HG02642 (cell line): ENCODE measurements around the gene PTPRG.
"Not testable (repeated sequence)": the region's sequence is repeated elsewhere in the genome, so short reads cannot be mapped to it uniquely, and the experiment has no call there.

Experiments used
- ATAC-seq: cut with Tn5 transposase; IDR thresholded peaks from one replicate; pipeline ENCODE4 v1.9.1; 2021; ENCODE audit warnings: mild to moderate bottlenecking; ENCODE audit not compliant: unreplicated experiment, poor library complexity

The PTPRG gene

GRCh38 chr3:61740494-61740893 lies 179.1 kb downstream of the PTPRG start:
- ATAC-seq: no peak

GRCh38 chr3:61741551-61741950 lies 180.2 kb downstream of the PTPRG start:
- ATAC-seq: no peak

GRCh38 chr3:61742006-61742405 lies 180.6 kb downstream of the PTPRG start:
- ATAC-seq: no peak

- ATAC-seq: no peak
These were observed 181.7 kb downstream of the PTPRG start for GRCh38 chr3:61743067-61743466.

- no peak for ATAC-seq
These were observed 182.4 kb downstream of the PTPRG start for GRCh38 chr3:61743686-61744242.

GRCh38 chr3:61748288-61748687 lies 186.9 kb downstream of the PTPRG start:
- no peak for ATAC-seq

- no peak for ATAC-seq
These were observed 189.4 kb downstream of the PTPRG start for GRCh38 chr3:61750766-61751165.

GRCh38 chr3:61758839-61759238 lies 197.5 kb downstream of the PTPRG start:
- ATAC-seq: no peak

GRCh38 chr3:61760783-61761182 lies 199.4 kb downstream of the PTPRG start:
- not testable (repeated sequence) for ATAC-seq

- ATAC-seq: no peak
These were observed 200.5 kb downstream of the PTPRG start for GRCh38 chr3:61761694-61762430.

GRCh38 chr3:61765157-61765876 lies 203.9 kb downstream of the PTPRG start:
- ATAC-seq: no peak

- no peak for ATAC-seq
These were observed 207.1 kb downstream of the PTPRG start for GRCh38 chr3:61768284-61769037.

GRCh38 chr3:61769266-61769990 lies 208.1 kb downstream of the PTPRG start:
- ATAC-seq: no peak

- no peak for ATAC-seq
These were observed 210.6 kb downstream of the PTPRG start for GRCh38 chr3:61771976-61772375.

GRCh38 chr3:61772456-61772855 lies 211.1 kb downstream of the PTPRG start:
- ATAC-seq: no peak

- no peak for ATAC-seq
These were observed 213.0 kb downstream of the PTPRG start for GRCh38 chr3:61774279-61774890.

GRCh38 chr3:61776390-61776789 lies 215.0 kb downstream of the PTPRG start:
- ATAC-seq: no peak

GRCh38 chr3:61777483-61777882 lies 216.1 kb downstream of the PTPRG start:
- ATAC-seq: no peak

GRCh38 chr3:61778095-61778494 lies 216.7 kb downstream of the PTPRG start:
- no peak for ATAC-seq

GRCh38 chr3:61780016-61780415 lies 218.6 kb downstream of the PTPRG start:
- no peak for ATAC-seq
